Measurements from ENCODE around the gene HMX1.

HMX1 gene

GRCh38 chr4:8869002-8869897 is 2.4 kb downstream of the HMX1 start:
- no peak for DNase-seq

GRCh38 chr4:8868321-8869001 is 3.2 kb downstream of the HMX1 start:
- DNase-seq, result no peak

- DNase-seq, result no peak
Observed at GRCh38 chr4:8867624-8868320, 3.9 kb downstream of the HMX1 start.

GRCh38 chr4:8866828-8867623 is 4.6 kb downstream of the HMX1 start:
- no peak for DNase-seq

- DNase-seq, result no peak
Observed at GRCh38 chr4:8866421-8866820, 5.2 kb downstream of the HMX1 start.

- DNase-seq, result no peak
Observed at GRCh38 chr4:8865681-8866310, 5.8 kb downstream of the HMX1 start.

- no peak for DNase-seq
Observed at GRCh38 chr4:8864912-8865680, 6.5 kb downstream of the HMX1 start.

GRCh38 chr4:8863686-8864682 is 7.7 kb downstream of the HMX1 start:
- DNase-seq, result no peak

GRCh38 chr4:8862800-8863685 is 8.6 kb downstream of the HMX1 start:
- no peak for DNase-seq

- no peak for DNase-seq
Observed at GRCh38 chr4:8862334-8862733, 9.3 kb downstream of the HMX1 start.

- DNase-seq, result no peak
Observed at GRCh38 chr4:8861576-8862295, 9.9 kb downstream of the HMX1 start.

GRCh38 chr4:8860892-8861575 is 10.6 kb downstream of the HMX1 start:
- no peak for DNase-seq

GRCh38 chr4:8860096-8860891 is 11.3 kb downstream of the HMX1 start:
- DNase-seq, result no peak

- DNase-seq, result no peak
Observed at GRCh38 chr4:8859550-8860095, 12.0 kb downstream of the HMX1 start.

GRCh38 chr4:8858701-8859210 is 12.9 kb downstream of the HMX1 start:
- no peak for DNase-seq

Measured in nucleus accumbens (tissue), 56 donors.